WTC11 (cell line): Measurements from ENCODE around the gene LIN7C.

Experiments
- GABPB1 ChIP-seq: sonication (generic); formaldehyde crosslinking; IDR thresholded peaks from 2 replicates; pipeline ENCODE4 v1.8.1; 2023; ENCODE audit warnings: mild to moderate bottlenecking, missing genetic modification reagents
- JUN ChIP-seq: sonication (generic); formaldehyde crosslinking; IDR thresholded peaks from 2 replicates; pipeline ENCODE4 v1.8.0; 2023; ENCODE audit warnings: mild to moderate bottlenecking, missing genetic modification reagents
- SOX15 ChIP-seq: fragments of 250-450 bp; sonication (Bioruptor Pico); IDR thresholded peaks from 2 replicates; pipeline ENCODE4 v1.9.0; 2021; ENCODE audit warnings: mild to moderate bottlenecking
- TF ChIP-seq, protein P1 (sequence below): fragments of 200-600 bp; IDR thresholded peaks from 2 replicates; pipeline ENCODE4 v1.8.0; 2022; ENCODE audit warnings: antibody characterized with exemption
- TF ChIP-seq, protein P2 (sequence below): sonication (generic); formaldehyde crosslinking; IDR thresholded peaks from 2 replicates; pipeline ENCODE4 v1.8.1; 2023; ENCODE audit warnings: mild to moderate bottlenecking, missing genetic modification reagents, borderline replicate concordance
- TF ChIP-seq, protein P3 (sequence below): sonication (generic); formaldehyde crosslinking; IDR thresholded peaks from 2 replicates; pipeline ENCODE4 v1.8.0; 2022; ENCODE audit warnings: mild to moderate bottlenecking, missing genetic modification reagents
- TF ChIP-seq, protein P4 (sequence below): sonication (generic); formaldehyde crosslinking; IDR thresholded peaks from 2 replicates; pipeline ENCODE4 v1.8.1; 2022; ENCODE audit warnings: mild to moderate bottlenecking, moderate library complexity, missing genetic modification reagents
- TF ChIP-seq, protein P5 (sequence below): sonication (generic); formaldehyde crosslinking; IDR thresholded peaks from 2 replicates; pipeline ENCODE4 v1.8.1; 2023; ENCODE audit warnings: mild to moderate bottlenecking, missing genetic modification reagents, moderate library complexity
- TF ChIP-seq, protein P6 (sequence below): sonication (generic); formaldehyde crosslinking; IDR thresholded peaks from 2 replicates; pipeline ENCODE4 v1.8.1; 2022; ENCODE audit warnings: low read depth, missing genetic modification reagents, borderline replicate concordance

DNA sequence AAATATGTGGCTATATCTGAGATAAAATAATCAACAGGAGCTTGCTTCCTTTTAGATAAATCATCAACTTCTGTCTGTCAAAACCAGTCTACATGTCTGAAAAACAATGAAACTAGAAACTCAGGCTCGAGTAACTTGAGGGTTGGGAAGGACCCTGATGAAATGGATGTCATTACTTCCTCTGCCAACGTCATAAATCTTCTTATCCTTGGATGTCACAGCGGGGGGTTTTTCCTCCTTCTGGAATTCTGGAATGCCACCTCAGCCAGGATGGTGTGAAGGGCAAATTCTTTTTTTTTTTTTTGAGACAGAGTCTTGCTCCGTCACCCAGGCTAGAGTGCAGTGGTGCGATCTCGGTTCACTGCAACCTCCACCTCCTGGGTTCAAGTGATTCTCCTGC is 47.4 kb downstream of the LIN7C start:
- TF ChIP-seq, protein P1, sequence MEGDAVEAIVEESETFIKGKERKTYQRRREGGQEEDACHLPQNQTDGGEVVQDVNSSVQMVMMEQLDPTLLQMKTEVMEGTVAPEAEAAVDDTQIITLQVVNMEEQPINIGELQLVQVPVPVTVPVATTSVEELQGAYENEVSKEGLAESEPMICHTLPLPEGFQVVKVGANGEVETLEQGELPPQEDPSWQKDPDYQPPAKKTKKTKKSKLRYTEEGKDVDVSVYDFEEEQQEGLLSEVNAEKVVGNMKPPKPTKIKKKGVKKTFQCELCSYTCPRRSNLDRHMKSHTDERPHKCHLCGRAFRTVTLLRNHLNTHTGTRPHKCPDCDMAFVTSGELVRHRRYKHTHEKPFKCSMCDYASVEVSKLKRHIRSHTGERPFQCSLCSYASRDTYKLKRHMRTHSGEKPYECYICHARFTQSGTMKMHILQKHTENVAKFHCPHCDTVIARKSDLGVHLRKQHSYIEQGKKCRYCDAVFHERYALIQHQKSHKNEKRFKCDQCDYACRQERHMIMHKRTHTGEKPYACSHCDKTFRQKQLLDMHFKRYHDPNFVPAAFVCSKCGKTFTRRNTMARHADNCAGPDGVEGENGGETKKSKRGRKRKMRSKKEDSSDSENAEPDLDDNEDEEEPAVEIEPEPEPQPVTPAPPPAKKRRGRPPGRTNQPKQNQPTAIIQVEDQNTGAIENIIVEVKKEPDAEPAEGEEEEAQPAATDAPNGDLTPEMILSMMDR, result no peak
- TF ChIP-seq, protein P2, sequence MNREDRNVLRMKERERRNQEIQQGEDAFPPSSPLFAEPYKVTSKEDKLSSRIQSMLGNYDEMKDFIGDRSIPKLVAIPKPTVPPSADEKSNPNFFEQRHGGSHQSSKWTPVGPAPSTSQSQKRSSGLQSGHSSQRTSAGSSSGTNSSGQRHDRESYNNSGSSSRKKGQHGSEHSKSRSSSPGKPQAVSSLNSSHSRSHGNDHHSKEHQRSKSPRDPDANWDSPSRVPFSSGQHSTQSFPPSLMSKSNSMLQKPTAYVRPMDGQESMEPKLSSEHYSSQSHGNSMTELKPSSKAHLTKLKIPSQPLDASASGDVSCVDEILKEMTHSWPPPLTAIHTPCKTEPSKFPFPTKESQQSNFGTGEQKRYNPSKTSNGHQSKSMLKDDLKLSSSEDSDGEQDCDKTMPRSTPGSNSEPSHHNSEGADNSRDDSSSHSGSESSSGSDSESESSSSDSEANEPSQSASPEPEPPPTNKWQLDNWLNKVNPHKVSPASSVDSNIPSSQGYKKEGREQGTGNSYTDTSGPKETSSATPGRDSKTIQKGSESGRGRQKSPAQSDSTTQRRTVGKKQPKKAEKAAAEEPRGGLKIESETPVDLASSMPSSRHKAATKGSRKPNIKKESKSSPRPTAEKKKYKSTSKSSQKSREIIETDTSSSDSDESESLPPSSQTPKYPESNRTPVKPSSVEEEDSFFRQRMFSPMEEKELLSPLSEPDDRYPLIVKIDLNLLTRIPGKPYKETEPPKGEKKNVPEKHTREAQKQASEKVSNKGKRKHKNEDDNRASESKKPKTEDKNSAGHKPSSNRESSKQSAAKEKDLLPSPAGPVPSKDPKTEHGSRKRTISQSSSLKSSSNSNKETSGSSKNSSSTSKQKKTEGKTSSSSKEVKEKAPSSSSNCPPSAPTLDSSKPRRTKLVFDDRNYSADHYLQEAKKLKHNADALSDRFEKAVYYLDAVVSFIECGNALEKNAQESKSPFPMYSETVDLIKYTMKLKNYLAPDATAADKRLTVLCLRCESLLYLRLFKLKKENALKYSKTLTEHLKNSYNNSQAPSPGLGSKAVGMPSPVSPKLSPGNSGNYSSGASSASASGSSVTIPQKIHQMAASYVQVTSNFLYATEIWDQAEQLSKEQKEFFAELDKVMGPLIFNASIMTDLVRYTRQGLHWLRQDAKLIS, result no peak
- TF ChIP-seq, protein P3, sequence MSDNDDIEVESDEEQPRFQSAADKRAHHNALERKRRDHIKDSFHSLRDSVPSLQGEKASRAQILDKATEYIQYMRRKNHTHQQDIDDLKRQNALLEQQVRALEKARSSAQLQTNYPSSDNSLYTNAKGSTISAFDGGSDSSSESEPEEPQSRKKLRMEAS (CRISPR knock-in tag), result no peak
- TF ChIP-seq, protein P4, sequence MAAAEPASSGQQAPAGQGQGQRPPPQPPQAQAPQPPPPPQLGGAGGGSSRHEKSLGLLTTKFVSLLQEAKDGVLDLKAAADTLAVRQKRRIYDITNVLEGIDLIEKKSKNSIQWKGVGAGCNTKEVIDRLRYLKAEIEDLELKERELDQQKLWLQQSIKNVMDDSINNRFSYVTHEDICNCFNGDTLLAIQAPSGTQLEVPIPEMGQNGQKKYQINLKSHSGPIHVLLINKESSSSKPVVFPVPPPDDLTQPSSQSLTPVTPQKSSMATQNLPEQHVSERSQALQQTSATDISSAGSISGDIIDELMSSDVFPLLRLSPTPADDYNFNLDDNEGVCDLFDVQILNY (CRISPR knock-in tag), result no peak
- TF ChIP-seq, protein P5, sequence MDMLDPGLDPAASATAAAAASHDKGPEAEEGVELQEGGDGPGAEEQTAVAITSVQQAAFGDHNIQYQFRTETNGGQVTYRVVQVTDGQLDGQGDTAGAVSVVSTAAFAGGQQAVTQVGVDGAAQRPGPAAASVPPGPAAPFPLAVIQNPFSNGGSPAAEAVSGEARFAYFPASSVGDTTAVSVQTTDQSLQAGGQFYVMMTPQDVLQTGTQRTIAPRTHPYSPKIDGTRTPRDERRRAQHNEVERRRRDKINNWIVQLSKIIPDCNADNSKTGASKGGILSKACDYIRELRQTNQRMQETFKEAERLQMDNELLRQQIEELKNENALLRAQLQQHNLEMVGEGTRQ (CRISPR knock-in tag), result no peak
- TF ChIP-seq JUN (CRISPR knock-in tag) (no peak), GABPB1 (CRISPR knock-in tag) (no peak), SOX15 (CRISPR knock-in tag) (no peak)
- TF ChIP-seq, protein P6, sequence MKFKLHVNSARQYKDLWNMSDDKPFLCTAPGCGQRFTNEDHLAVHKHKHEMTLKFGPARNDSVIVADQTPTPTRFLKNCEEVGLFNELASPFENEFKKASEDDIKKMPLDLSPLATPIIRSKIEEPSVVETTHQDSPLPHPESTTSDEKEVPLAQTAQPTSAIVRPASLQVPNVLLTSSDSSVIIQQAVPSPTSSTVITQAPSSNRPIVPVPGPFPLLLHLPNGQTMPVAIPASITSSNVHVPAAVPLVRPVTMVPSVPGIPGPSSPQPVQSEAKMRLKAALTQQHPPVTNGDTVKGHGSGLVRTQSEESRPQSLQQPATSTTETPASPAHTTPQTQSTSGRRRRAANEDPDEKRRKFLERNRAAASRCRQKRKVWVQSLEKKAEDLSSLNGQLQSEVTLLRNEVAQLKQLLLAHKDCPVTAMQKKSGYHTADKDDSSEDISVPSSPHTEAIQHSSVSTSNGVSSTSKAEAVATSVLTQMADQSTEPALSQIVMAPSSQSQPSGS (CRISPR knock-in tag), result no peak
